Lower leg skin (tissue), 4 donors: ENCODE results near the gene ARID1B. TPM values are rescaled to one million over a fixed set of nuclear protein-coding genes. Genes with fewer than 3 reads are reported as not detected.

Source experiments
- DNase-seq, 2 donors: peaks; one replicate each; pipeline ENCODE4 v3.0.0-alpha.2; 2019; ENCODE audit warnings: low spot score in 2 of 2
- H3K4me3 ChIP-seq: fragments of 200-600 bp; sonication (generic); 2 replicates; pipeline ENCODE4 v1.5.1; 2017; ENCODE audit warnings: mild to moderate bottlenecking, low read depth; ENCODE audit not compliant: poor library complexity, severe bottlenecking
- POLR2A ChIP-seq, 2 donors: fragments of 450-650 bp; IDR thresholded peaks; one replicate each; pipeline ENCODE4 v1.6.1; 2016 to 2017; ENCODE audit warnings: antibody characterized with exemption in 2 of 2, mild to moderate bottlenecking in 1 of 2, moderate library complexity in 1 of 2
- WGBS, 2 donors: methylation state at CpG; one replicate each; pipeline ENCODE4 v1.1.5; 2018; 5-methylcytosine and 5-hydroxymethylcytosine counted together
- intact Hi-C: fragments of 100-400 bp; cut with DNase I; formaldehyde crosslinking; loops from one replicate; pipeline ENCODE4 v1.15.0; 2023; ENCODE audit warnings: low total_unique reads
- total RNA-seq, 4 donors: library from RNA; depleted of rRNA; stranded (reverse); fragments of >200 nt; gene quantifications; one replicate each; pipeline ENCODE4 v1.1.0, GENCODE V29; 2016
- TF ChIP-seq, protein P1 (sequence below), 3 donors: fragments of 450-650 bp; IDR thresholded peaks; one replicate each; pipeline ENCODE4 v1.5.1; 2016; ENCODE audit warnings: antibody characterized with exemption in 3 of 3, mild to moderate bottlenecking in 3 of 3, moderate library complexity in 2 of 3

ARID1B gene
- total RNA-seq, 4 donors from 2014 or later, result 87.3 to 132 (median 102) TPM

DNA sequence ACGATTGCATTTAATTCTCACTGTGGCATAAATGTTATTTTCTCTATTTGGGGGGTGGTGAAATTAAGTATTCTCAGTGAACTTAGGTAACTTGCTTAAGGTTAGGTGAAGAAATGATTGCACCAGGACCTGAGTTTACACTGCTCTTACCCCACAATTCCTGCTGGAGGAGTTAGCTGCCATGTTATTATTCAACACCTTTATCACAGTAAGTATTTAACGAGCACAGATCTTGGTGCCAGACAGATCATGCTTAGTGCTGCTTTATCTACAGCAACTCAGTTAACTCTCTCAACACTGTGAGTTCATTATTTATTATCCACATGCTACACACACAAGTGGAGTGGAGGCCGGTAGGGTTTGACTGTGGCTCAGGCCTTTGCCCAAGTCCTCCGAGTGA, 296.4 kb downstream of the ARID1B start:
- intact Hi-C loops, result no loop called here
- no peak overlapping the region for H3K4me3 ChIP-seq
- 79 to 85% methylated on average over 4 of the region's 4 CpGs for WGBS, 2 donors
- TF ChIP-seq POLR2A (IDR thresholded peaks at IDR 0.05), result no peak
- TF ChIP-seq, protein P1, sequence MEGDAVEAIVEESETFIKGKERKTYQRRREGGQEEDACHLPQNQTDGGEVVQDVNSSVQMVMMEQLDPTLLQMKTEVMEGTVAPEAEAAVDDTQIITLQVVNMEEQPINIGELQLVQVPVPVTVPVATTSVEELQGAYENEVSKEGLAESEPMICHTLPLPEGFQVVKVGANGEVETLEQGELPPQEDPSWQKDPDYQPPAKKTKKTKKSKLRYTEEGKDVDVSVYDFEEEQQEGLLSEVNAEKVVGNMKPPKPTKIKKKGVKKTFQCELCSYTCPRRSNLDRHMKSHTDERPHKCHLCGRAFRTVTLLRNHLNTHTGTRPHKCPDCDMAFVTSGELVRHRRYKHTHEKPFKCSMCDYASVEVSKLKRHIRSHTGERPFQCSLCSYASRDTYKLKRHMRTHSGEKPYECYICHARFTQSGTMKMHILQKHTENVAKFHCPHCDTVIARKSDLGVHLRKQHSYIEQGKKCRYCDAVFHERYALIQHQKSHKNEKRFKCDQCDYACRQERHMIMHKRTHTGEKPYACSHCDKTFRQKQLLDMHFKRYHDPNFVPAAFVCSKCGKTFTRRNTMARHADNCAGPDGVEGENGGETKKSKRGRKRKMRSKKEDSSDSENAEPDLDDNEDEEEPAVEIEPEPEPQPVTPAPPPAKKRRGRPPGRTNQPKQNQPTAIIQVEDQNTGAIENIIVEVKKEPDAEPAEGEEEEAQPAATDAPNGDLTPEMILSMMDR (IDR thresholded peaks at IDR 0.05), result no peak
- DNase-seq, result no peak

DNA sequence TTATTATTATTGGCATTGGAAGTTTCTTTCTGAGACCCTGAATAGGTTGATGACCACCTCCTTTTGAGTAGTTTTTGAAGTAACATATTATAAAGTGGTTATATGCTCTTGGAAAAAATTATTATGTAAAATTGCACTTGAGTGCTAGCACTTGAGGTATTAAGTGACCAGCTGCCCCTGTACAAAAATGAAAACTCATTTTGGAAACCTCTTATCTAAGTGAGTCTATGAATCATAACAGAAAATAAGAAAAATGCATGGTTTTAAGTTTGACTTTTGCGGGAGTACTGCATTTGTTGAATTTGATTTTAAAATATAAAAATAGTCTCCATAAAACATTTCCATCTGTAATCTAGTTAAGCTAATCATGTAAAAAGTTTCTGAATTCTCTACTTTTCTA, 297.8 kb downstream of the ARID1B start:
- no peak overlapping the region for H3K4me3 ChIP-seq
- WGBS, 2 donors, result 82 to 93% methylated on average over 1 of the region's 1 CpG
- TF ChIP-seq POLR2A (IDR thresholded peaks at IDR 0.05), result no peak
- TF ChIP-seq, protein P1 (IDR thresholded peaks at IDR 0.05), result no peak
- DNase-seq, result no peak
- intact Hi-C loops, result no loop called here

DNA sequence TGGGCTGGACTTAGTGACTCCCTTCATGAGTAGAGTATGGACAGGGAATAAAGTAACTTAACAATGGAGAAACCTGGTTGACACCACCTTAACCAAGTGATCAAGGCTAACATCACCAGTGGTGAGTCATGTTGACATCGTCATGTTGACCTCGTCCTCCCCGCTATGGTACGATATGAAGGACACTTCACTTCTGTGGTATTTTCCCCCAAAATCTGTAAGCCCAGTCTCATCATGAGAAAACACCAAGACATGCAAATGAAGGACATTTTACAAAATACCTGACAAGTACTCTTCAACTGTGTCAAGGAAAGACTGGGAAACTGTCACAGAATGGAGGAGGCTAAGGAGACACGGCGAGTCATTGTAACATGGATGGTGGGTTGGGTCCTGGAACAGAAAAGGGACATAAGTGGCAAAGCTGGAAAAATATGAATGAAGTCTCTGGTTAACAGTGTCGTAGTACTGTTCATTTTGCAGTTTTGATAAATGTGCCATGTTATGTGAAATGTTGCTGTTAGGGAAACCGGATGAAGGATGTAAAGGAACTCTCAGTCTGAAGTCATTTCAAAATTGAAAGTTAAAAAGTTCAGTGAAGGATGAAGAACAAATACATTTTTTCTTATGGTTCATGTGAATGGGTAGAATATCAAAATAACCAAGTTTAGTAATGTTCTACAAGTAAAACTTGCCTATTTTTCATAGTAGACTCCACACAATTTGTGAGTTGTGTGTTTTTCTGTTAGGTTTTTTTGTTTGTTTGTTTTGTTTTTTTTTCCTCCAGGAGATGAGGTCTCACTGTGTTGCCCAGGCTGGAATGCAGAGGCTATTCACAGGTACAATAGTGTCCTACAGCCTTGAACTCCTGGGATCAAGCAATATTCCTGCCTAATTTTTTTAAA, 298.6 kb downstream of the ARID1B start:
- intact Hi-C loops, result no loop called here
- 93 to 96% methylated on average over 8 of the region's 8 CpGs for WGBS, 2 donors

DNA sequence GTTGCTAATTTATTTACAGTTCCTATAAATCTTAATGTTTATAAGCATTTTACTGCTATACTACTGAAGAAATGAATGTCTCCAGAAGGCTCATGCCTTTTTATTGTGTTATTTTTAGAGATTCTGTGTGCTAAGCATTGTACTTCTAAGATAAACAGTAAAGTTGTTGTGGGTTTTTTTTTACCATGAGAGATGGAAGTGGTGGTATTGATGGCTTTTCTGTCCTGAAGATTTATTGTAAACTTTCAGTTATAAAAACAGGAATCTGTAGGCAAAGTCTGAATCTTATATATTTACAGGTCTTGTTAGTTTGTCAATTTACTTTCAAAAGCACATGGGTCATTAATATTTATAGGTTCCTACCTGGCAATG, 299.3 kb downstream of the ARID1B start:
- DNase-seq, result no peak
- intact Hi-C loops, result no loop called here
- TF ChIP-seq, protein P1 (IDR thresholded peaks at IDR 0.05), result no peak
- TF ChIP-seq POLR2A (IDR thresholded peaks at IDR 0.05), result no peak
- no peak overlapping the region for H3K4me3 ChIP-seq

More for the DNA sequence above, 298.6 kb downstream of the ARID1B start:
- TF ChIP-seq, protein P1 (IDR thresholded peaks at IDR 0.05), result no peak
- TF ChIP-seq POLR2A (IDR thresholded peaks at IDR 0.05), result no peak
- H3K4me3 ChIP-seq, result no peak overlapping the region
- no peak for DNase-seq

DNA sequence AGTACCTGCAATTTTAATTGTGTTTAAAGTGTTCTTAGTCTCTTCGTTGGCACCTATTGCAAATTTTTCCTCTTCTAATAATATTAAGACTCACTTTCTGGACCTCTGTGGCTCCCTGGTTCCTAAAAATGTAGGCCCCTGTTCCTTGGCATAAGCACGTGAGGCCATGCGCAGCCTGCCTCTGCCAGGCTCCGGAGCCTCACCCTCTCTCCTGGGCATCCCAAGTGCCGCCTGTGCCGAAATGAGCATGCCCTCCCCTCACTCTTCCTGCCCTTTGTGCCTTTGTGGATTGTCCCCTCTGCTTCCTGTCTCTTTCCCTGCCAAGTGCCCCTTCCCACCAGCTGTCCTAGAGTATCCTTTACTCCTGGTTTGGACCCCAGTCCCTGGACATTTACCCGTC, 300.1 kb downstream of the ARID1B start:
- TF ChIP-seq, protein P1 (IDR thresholded peaks at IDR 0.05), result no peak
- no peak for TF ChIP-seq POLR2A (IDR thresholded peaks at IDR 0.05)
- no peak for DNase-seq
- WGBS, 2 donors, result 90 to 94% methylated on average over 7 of the region's 7 CpGs
- intact Hi-C loops, result no loop called here
- H3K4me3 ChIP-seq, result no peak overlapping the region
